Colon (tissue), 2 donors: Measurements from ENCODE around the gene ZFP36.
"Not testable (repeated sequence)": the region's sequence is repeated elsewhere in the genome, so short reads cannot be mapped to it uniquely, and the experiment has no call there.

Source experiments
- FAIRE-seq: peaks from 2 replicates; lab custom pipeline; 2012; peaks lifted over from hg19 to GRCh38; lab: Jason Lieb, UNC
- donor health status: control.
- donor health status: control.

Gene ZFP36

DNA sequence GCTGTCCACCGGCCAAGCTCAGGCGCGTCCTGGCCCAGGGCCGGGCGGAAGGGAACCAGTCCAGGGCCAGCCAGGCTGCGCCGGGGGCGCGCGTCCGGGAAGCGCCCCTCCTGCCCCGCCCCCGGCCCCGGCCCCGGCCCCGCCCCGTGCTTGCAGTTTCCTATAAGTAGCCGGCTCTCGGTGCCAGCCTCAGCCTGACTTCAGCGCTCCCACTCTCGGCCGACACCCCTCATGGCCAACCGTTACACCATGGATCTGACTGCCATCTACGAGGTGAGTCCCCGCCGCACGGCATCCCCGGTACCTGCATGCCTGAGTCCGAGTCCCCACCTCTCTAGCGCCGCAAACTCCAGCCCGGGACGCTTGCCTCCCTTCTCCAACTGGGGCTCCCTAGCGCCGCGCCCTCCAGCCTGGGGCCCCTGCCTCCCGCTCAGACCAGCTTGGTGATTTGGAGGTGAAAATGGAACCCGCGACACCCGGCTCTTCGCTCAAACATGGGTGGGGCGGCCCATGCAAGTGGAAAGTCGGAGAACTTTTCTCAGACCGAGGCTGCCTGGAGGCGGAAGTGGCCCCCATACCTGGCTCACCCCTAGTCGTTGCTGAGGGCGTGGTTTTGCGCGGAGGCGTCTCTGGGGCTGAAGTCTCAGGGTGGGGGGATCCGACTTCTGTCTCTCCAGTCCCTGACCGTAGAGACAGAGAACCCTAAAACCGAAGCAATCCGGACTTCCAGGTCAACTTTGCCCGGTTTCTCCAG lies at the start of gene ZFP36:
Gene ZFP36 (plus strand): TSS at position 192 of the 754 bp plus-strand sequence. CDS start 58 bp downstream, at position 250.
- no peak for FAIRE-seq

DNA sequence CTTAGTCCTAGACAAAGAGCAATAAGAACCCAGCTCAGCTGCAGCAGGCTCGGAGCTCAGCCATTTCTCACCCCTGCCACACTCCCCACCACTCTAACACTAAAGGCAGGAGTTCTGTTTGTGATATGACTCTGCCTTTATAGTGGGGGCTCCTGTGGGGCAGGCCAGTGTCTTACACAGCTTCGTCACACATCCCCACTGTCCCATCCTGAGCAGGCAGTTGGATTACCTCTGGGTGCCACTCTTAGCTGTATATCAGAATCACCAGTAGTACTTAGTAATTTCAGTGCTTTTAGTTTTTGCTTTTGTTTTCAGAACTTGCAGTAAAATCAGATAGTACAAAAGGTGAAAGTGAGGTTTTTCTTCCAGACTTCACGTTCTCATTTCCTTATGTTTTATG lies 47.6 kb upstream of the ZFP36 start:
- no peak for FAIRE-seq

GRCh38 chr19:39360599-39360998 lies 46.0 kb upstream of the ZFP36 start:
- FAIRE-seq, result no peak

DNA sequence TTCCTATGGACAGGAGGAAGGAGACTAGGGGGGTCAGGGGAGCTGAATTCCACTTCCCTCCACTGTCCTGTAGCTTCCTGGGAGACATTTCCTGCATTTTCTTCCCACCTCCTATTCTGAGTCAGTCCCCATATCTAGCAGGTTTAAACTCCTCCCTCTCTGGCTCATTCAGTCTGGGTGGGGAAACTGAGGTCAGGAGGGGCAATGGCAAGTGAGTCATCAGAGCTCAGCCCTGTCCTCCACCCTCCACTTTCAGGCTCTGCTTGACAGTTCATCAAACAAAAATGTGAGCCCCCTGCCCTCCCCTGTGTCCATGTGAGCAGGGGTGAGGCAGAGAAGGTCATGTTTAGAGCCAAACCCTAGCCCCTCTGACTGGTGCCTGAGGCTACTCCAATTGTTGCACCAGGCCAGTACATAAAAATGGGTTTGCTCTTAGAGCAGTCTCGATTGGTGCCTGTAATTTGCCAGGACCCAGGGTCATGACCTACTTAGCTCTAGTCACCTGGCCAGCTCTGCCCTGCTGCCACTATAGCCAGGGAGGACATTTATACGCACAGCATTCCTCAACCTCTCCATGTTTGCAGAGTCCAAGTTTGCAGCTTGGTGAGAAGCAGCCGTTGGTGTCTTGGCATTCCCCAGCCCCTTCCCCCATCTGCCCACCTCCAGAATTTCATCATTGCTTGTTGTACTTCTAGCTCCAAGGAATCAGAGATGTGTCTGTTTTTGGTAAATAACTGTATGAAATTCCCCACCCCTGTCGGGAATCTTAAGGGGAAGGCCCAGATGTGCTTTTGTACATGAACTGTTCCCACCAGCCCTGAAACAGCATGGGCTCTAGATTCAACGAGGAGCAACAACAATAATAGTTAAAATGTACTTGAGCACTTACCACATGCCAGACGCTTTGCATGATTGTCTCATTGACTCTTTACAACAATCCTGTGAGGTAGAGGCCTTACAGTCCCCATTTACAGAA lies 43.7 kb upstream of the ZFP36 start:
- FAIRE-seq, result no peak

DNA sequence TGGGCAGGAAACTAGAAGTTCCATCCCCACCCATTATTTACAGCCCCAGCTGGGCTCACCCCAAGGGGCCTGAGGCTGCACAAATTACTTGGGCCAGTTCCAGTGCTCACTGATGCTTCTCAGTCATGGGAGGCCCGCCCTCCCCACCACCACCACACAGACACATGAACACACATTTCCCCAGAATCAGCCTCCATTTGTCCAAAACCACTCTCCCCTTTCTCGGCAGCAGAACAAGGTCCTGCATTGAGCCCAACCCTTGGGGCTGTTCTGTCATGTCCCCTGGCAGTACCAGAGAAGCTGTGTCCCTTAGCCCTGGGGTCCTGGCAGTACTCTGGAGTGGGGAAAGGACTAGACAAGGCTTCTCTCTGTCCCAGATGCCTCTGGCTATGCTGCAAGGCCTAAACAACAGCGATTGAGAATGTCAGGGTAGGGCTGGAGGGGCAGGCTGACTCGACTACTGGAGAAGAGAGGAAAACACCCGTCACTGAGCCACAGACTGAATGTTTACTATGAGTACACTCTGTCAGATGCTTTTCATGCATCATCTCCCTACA lies 42.7 kb upstream of the ZFP36 start:
- FAIRE-seq, result no peak

- no peak for FAIRE-seq
These were observed 41.1 kb upstream of the ZFP36 start for GRCh38 chr19:39365531-39365930.

- no peak for FAIRE-seq
These were observed 37.4 kb upstream of the ZFP36 start for GRCh38 chr19:39369200-39369599.

- no peak for FAIRE-seq
These were observed 35.9 kb upstream of the ZFP36 start for GRCh38 chr19:39370735-39371134.

GRCh38 chr19:39372047-39372802 lies 34.4 kb upstream of the ZFP36 start:
- FAIRE-seq, result no peak

DNA sequence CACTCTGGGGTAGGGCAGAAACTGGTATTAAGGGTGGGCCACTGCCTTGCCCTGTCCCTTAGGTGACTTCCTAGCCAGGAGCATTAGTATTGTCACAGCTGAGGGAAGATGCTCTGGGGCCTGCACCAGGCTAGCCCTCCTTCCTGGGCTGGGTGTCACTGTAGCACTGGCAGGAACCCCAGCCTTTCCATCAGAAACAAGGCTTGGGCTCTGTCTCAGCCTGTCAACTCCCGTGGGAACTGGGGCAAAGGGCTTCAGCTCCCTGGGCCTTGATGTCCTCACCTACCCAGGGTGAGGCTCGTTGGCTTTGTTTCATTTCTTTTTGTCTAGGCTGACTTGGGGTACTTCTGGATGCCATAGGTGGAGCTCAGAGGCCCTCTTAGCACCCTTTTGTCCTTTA lies 33.7 kb upstream of the ZFP36 start:
- FAIRE-seq, result no peak

DNA sequence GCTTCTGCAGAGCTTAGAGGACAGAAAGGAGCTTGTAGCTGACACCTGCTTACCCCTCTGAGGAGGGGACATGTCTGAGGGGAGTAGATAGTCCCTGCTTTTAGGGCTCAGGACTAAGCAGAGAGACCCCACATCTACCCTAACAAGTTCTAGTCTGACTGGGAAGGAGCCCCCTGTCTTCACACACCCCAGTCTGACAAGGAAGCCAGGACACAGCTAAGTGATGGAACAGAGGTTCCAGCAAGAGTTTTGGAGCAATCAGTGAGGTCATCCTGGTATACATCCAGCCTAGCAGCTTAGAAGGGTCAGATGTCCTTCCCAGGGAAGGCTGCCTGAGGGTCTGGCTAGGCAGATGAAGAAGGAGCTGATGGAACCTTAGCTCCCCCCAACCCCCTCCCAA lies 30.7 kb upstream of the ZFP36 start:
- FAIRE-seq, result no peak

- no peak for FAIRE-seq
These were observed 29.0 kb upstream of the ZFP36 start for GRCh38 chr19:39377373-39378362.

DNA sequence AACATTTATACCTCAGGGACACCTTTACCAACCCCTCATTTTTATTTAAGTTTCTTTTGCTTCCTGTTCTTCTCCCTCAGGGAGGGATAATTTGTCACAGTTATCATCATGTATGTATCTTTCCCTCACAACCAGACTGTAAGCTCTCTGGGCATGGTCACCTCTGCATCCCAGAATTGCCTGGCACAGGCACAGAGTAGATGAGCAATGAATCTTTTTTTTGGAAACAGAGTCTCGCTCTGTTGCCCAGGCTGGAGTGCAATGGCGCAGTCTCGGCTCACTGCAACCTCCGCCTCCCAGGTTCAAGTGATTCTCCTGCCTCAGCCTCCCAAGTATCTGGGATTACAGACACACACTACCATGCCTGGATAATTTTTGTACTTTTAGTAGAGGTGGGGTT lies 27.3 kb upstream of the ZFP36 start:
- not testable (repeated sequence) for FAIRE-seq

DNA sequence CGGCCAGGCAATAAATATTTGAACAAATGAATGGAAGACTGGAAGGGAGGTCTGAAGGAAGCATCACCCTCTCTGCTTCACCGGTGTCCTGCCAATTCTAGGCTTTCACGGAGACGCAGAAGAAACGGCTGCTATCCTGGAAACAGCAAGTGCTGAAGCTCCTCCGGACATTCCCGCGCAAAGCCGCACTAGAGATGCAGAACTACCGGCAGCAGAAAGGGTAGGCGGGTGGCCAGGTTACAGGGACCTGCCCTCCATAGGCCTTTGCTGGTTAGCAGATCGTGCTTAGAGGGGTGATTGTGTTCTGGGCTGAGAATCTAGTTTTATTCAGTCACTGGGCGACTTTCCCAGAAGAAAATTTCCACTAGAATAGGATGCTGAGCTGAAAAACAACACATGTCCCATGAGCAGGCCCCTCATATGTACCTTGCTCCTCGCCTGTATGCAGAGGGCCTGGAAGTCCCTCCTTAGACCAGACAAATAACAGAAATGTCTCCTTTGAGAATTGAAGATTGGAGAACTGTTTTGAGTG lies 26.7 kb upstream of the ZFP36 start:
- no peak for FAIRE-seq

DNA sequence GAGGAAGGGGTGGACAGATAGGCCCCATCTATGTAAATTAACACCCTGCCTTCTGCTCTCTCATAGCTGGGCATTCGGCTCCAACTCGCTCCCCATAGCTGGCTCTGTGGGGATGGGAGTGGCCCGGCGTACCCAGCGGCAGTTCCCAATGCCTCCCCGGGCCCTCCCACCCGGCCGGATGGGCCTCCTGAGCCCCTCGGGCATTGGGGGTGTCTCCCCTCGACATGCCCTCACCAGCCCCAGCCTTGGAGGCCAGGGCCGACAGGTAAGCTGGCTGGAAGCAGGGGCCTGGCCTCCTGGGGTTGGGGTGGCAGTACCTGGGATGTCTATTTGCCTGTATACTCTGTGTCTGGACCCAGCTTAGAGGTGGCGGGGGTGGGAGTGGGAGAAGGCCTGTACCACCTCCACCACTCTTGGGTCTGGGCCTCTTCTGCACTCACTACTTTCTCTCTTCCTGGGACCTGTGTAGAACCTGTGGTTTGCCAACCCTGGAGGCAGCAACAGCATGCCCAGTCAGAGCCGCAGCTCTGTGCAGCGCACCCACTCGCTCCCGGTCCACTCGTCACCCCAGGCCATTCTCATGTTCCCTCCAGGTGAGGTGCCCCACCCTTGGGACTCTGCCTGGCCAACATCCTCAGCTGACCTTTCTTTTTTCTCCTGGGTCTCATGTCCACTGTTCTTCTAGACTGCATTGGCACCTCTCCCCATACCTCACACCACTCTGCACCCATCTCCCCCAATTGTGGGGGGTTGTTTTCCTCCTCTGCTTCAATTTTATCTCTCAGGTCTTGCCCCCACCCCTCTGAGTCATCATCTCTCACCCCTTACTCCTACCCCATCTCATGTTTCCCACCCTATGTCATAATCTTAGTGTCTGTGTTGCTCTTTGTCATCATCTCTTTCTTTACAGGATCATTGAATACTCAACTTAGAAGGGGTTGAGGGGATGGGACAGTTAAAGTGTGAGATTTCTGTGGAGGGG lies 25.8 kb upstream of the ZFP36 start:
- no peak for FAIRE-seq

- FAIRE-seq, result no peak
These were observed 24.6 kb upstream of the ZFP36 start for GRCh38 chr19:39381910-39382611.

DNA sequence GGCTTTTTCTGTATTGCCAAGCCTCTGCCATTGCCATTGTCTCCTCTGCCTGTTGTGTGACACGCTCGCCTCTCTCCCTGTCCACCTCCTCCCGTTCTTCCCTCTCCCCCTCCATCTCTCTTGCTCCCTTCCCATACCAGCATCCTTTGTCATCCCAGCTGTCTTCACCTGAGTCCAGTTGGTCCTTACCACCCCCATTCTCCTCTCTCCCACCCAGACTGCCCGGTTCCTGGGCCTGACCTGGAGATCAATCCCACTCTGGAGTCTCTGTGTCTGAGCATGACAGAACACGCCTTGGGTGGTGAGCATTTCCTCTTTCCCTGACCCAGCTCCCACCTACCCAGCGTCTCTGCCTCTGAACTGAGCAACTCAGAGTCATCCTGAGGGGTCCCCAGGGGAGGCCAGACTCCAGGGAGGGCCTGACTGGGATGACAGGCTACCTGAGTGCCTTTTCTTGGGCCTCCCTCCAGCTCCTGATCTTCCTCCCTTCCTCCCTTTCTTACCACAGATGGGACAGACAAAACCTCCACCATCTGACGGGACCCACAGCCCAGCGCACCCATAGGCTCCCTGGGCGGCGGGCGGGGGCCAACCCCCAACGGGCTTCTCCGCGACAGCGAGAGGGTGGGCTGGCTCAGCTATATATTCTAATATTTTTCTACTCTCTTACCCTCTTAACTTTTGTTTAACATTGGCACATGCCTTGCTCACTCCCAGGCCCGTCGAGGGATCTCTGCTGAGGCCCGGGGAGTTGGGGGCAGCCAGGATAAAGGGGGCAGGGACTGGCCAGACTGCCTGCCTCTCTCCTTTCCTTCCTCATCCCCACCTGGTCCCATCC lies 23.4 kb upstream of the ZFP36 start:
- FAIRE-seq, result no peak
